ENCODE data around the gene NRF1.

DNA sequence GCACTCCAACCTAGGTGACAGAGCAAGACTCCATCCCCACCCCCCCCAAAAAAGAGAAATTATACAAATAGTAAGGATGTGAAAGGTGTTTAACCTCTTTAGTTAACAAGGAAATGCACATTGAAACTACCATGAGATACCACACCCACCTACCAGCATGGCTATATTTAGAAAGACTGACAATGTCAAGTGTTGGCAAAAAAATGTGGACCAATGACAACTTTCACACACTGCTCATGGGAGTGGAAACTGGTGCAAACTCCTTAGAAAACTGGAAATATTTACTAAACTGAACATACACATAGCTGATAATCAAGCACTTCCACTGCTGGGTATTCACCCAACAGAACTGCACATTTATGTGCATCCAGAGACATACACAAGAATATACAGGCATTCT lies 23.3 kb upstream of the NRF1 start:
- no peak for TF ChIP-seq POLR2A (IDR thresholded peaks at IDR 0.05)
- TF ChIP-seq, protein P1, sequence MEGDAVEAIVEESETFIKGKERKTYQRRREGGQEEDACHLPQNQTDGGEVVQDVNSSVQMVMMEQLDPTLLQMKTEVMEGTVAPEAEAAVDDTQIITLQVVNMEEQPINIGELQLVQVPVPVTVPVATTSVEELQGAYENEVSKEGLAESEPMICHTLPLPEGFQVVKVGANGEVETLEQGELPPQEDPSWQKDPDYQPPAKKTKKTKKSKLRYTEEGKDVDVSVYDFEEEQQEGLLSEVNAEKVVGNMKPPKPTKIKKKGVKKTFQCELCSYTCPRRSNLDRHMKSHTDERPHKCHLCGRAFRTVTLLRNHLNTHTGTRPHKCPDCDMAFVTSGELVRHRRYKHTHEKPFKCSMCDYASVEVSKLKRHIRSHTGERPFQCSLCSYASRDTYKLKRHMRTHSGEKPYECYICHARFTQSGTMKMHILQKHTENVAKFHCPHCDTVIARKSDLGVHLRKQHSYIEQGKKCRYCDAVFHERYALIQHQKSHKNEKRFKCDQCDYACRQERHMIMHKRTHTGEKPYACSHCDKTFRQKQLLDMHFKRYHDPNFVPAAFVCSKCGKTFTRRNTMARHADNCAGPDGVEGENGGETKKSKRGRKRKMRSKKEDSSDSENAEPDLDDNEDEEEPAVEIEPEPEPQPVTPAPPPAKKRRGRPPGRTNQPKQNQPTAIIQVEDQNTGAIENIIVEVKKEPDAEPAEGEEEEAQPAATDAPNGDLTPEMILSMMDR (IDR thresholded peaks at IDR 0.05), result no peak

All from thyroid gland (tissue), 4 donors.